Measurements from ENCODE around the gene GSTO2. TPM values are rescaled to one million over a fixed set of nuclear protein-coding genes. Genes with fewer than 3 reads are reported as not detected.

Gene GSTO2
- total and polyA plus RNA-seq, 2 donors (not counting 1 experiment from before 2014, with no cell fraction given): 2.9 to 3.1 TPM

DNA sequence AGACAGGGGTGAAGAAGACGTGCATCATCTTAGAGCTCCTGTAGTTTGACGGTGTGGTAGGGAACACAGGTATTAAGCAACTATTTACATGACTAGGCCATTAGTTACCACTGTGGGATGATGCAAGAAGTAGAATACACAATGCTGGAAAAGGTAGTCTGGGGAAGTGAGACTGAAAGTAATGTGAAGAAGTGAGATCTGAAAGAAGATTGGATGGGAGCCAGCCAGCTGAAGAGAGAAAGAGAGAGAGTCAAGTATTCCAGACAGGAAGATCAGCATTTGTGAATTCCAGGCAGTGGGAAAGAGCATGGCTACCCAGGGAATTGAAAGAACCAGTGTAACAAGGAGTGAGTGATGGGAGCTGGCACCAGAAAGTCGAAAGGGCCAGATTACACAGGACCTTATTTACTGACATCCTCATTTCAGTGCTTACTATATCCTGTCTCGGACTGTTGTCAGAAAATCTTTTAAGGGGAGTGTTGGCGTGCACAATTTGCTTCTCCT, 80.7 kb downstream of the GSTO2 start:
- DNase-seq (ENCODE audit: low read depth in 2 of 2): peak; percentile 66 to 67
- Histone ChIP-seq H3K4me3 (replicated peaks in 1 of 4; ENCODE audit: control extremely low read depth in 1 of 4, insufficient read depth in 1 of 4, low read depth in 3 of 4, low read length in 4 of 4) (peak overlapping the region in 1 of 4 experiments; percentile 14), H4K20me1 (ENCODE audit: control insufficient read depth, extremely low read depth, insufficient read depth, low read length) (no peaks in the 10 kb centered on the region)

DNA sequence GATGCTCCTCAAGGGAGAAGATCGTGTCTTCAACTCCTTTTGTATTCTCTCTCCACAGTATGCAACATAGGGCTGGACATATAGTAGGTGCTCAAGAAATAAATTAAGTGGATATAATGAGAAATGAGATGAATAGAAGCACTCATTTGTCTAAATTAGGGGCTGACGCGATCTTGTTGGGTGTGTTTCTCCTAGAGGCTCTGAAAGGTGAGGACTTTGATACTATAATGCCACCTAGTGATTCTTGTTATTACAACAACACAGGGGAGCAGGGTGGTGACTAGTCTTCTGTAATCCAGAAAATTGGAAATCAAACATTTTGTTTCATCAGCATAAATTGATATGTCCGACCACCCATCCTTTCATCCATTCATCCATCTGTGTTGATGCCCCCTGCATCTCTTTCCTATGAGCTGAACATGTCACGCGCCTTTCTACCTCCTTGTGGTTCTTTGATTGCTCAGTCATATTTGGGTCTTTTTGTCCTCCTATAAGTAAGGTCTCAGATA, 81.2 kb downstream of the GSTO2 start:
- H3K27ac ChIP-seq (ENCODE audit: insufficient read depth, low read length): peak overlapping the region; percentile 8
- H3K4me2 ChIP-seq (ENCODE audit: extremely low read depth, insufficient read depth, low read length): peak overlapping the region; percentile 42
- peaks cover 17% of the 10 kb centered on the region for H3K4me1 ChIP-seq (ENCODE audit: control insufficient read depth, extremely low read depth, insufficient read depth, low read length)
- no peaks in the 10 kb centered on the region for H3K27me3 ChIP-seq (ENCODE audit: control insufficient read depth, insufficient read depth, low read length)
- H3K4me3 ChIP-seq (replicated peaks in 1 of 4; ENCODE audit: control extremely low read depth in 1 of 4, insufficient read depth in 1 of 4, low read depth in 3 of 4, low read length in 4 of 4): peak overlapping the region in 1 of 4 experiments; percentile 14
- H3K9ac ChIP-seq (ENCODE audit: insufficient read depth, low read length): no peak overlapping the region
- no peaks in the 10 kb centered on the region for H3K9me3 ChIP-seq (ENCODE audit: control insufficient read depth, insufficient read depth, low read depth, low read length)
- H3K36me3 ChIP-seq (ENCODE audit: control insufficient read depth, insufficient read depth, low read length): no peaks in the 10 kb centered on the region
- no peaks in the 10 kb centered on the region for H3K79me2 ChIP-seq (ENCODE audit: control insufficient read depth, insufficient read depth, low read length)
- no peaks in the 10 kb centered on the region for H4K20me1 ChIP-seq (ENCODE audit: control insufficient read depth, extremely low read depth, insufficient read depth, low read length)
- H2AFZ ChIP-seq (ENCODE audit: low read length): peak overlapping the region; percentile 36
- TF ChIP-seq, protein P1, sequence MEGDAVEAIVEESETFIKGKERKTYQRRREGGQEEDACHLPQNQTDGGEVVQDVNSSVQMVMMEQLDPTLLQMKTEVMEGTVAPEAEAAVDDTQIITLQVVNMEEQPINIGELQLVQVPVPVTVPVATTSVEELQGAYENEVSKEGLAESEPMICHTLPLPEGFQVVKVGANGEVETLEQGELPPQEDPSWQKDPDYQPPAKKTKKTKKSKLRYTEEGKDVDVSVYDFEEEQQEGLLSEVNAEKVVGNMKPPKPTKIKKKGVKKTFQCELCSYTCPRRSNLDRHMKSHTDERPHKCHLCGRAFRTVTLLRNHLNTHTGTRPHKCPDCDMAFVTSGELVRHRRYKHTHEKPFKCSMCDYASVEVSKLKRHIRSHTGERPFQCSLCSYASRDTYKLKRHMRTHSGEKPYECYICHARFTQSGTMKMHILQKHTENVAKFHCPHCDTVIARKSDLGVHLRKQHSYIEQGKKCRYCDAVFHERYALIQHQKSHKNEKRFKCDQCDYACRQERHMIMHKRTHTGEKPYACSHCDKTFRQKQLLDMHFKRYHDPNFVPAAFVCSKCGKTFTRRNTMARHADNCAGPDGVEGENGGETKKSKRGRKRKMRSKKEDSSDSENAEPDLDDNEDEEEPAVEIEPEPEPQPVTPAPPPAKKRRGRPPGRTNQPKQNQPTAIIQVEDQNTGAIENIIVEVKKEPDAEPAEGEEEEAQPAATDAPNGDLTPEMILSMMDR (conservative IDR thresholded peaks at IDR 0.05 in 1 of 2, IDR thresholded peaks at IDR 0.05 in 1 of 2; ENCODE audit: low read depth in 1 of 2, low read length in 2 of 2): peak; percentile 40 to 58
- TF ChIP-seq EZH2 (IDR thresholded peaks at IDR 0.05; ENCODE audit: low read length, missing control alignments): no peak
- DNase-seq (ENCODE audit: low read depth in 2 of 2): peak; percentile 69 to 85

More for the DNA sequence above, 80.7 kb downstream of the GSTO2 start:
- Histone ChIP-seq H3K27ac (ENCODE audit: insufficient read depth, low read length) (peak overlapping the region; percentile 8), H3K4me2 (ENCODE audit: extremely low read depth, insufficient read depth, low read length) (peak overlapping the region; percentile 42), H3K9ac (ENCODE audit: insufficient read depth, low read length) (no peak overlapping the region), H3K36me3 (ENCODE audit: control insufficient read depth, insufficient read depth, low read length) (no peaks in the 10 kb centered on the region), H2AFZ (ENCODE audit: low read length) (peak overlapping the region; percentile 36), H3K4me1 (ENCODE audit: control insufficient read depth, extremely low read depth, insufficient read depth, low read length) (peaks cover 17% of the 10 kb centered on the region), H3K9me3 (ENCODE audit: control insufficient read depth, insufficient read depth, low read depth, low read length) (no peaks in the 10 kb centered on the region), H3K27me3 (ENCODE audit: control insufficient read depth, insufficient read depth, low read length) (no peaks in the 10 kb centered on the region), H3K79me2 (ENCODE audit: control insufficient read depth, insufficient read depth, low read length) (no peaks in the 10 kb centered on the region)
- no peak for TF ChIP-seq EZH2 (IDR thresholded peaks at IDR 0.05; ENCODE audit: low read length, missing control alignments)
- TF ChIP-seq, protein P1 (conservative IDR thresholded peaks at IDR 0.05 in 1 of 2, IDR thresholded peaks at IDR 0.05 in 1 of 2; ENCODE audit: low read depth in 1 of 2, low read length in 2 of 2): no peak

DNA sequence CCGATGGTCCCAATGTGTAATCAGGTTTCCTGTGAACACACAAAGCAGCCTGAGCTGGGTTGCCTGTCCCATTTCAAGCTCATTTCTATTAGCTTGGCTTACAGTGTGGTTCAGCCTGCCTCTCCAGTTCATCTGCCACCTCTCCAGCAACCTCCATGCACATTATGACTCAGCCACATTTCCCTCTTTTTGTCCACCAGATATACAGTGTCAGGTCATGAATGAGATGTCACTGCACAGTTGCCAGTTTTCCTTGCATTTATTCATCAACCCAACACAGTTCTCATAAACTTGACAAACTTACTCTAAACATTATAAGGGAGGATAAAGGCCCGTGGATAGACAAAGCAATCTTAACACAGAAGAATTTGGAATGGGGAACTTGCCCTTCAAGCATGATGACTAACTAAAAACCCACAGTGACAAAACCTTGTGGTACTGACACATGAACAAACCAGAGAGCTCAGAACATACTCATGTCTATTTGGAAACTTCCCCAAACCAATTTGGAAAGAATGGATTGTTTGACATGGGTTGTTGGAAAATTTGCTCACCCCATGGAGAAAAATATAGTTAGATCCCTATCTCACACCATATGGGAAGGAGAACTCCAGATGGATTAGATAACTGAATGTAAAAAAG, 82.2 kb downstream of the GSTO2 start:
- Histone ChIP-seq H3K4me1 (ENCODE audit: control insufficient read depth, extremely low read depth, insufficient read depth, low read length) (peaks cover 17% of the 10 kb centered on the region), H3K4me2 (ENCODE audit: extremely low read depth, insufficient read depth, low read length) (no peak overlapping the region), H3K36me3 (ENCODE audit: control insufficient read depth, insufficient read depth, low read length) (no peaks in the 10 kb centered on the region), H3K9ac (ENCODE audit: insufficient read depth, low read length) (no peak overlapping the region), H3K79me2 (ENCODE audit: control insufficient read depth, insufficient read depth, low read length) (no peaks in the 10 kb centered on the region), H4K20me1 (ENCODE audit: control insufficient read depth, extremely low read depth, insufficient read depth, low read length) (no peaks in the 10 kb centered on the region), H3K27ac (ENCODE audit: insufficient read depth, low read length) (peak overlapping the region; percentile 46), H3K9me3 (ENCODE audit: control insufficient read depth, insufficient read depth, low read depth, low read length) (no peaks in the 10 kb centered on the region), H2AFZ (ENCODE audit: low read length) (no peak overlapping the region), H3K4me3 (replicated peaks in 1 of 4; ENCODE audit: control extremely low read depth in 1 of 4, insufficient read depth in 1 of 4, low read depth in 3 of 4, low read length in 4 of 4) (no peak overlapping the region), H3K27me3 (ENCODE audit: control insufficient read depth, insufficient read depth, low read length) (no peaks in the 10 kb centered on the region)
- no peak for TF ChIP-seq EZH2 (IDR thresholded peaks at IDR 0.05; ENCODE audit: low read length, missing control alignments)
- TF ChIP-seq, protein P1 (conservative IDR thresholded peaks at IDR 0.05 in 1 of 2, IDR thresholded peaks at IDR 0.05 in 1 of 2; ENCODE audit: low read depth in 1 of 2, low read length in 2 of 2): no peak
- peak in 1 of 2 donors; percentile 84 for DNase-seq (ENCODE audit: low read depth in 2 of 2)

All from fibroblast of lung (primary cell).